DND-41 (cell line): ENCODE data around the gene KRT9.

Source experiments
- CTCF ChIP-seq: IDR thresholded peaks from 2 replicates; pipeline ENCODE4 v1.5.1; 2012; ENCODE audit warnings: borderline replicate concordance, low read length, moderate library complexity, mild to moderate bottlenecking; ENCODE audit not compliant: poor library complexity, severe bottlenecking; ENCODE audit errors: extremely low read depth
- EZH2 ChIP-seq: IDR thresholded peaks from 3 replicates; pipeline ENCODE4 v1.6.1; 2012; ENCODE audit warnings: borderline replicate concordance, low read depth, mild to moderate bottlenecking, moderate library complexity, low read length, inconsistent platforms; ENCODE audit not compliant: severe bottlenecking

- TF ChIP-seq CTCF (no peak), EZH2 (no peak)
These were observed 20.9 kb upstream of the KRT9 start for GRCh38 chr17:41592601-41593305.
